H1 (cell line): ENCODE results near the gene CRADD. TPM values are rescaled to one million over a fixed set of nuclear protein-coding genes. Genes with fewer than 3 reads are reported as not detected.

Source experiments
- CTCF ChIA-PET: fragments of 300-600 bp; sonication (Branson Sonifier 250); formaldehyde crosslinking; loops from one replicate; lab custom pipeline; 2021; ENCODE audit not compliant: partially characterized antibody; lab: Charles Lee
- POLR2A ChIA-PET: fragments of 300-600 bp; sonication (Branson Sonifier 250); formaldehyde crosslinking; loops from one replicate; lab custom pipeline; 2021; ENCODE audit warnings: inconsistent platforms; ENCODE audit not compliant: partially characterized antibody; lab: Charles Lee
- DNase-seq, 2 experiments: peaks; one replicate each; pipeline versions ENCODE4 v3.0.0 to v3.0.0-alpha.2; 2010 to 2022; ENCODE audit warnings: low spot score in 2 of 2, low read depth in 1 of 2, mixed read lengths in 1 of 2
- FAIRE-seq: peaks from 2 replicates; lab custom pipeline; 2011; peaks lifted over from hg19 to GRCh38; lab: Jason Lieb, UNC
- H2AFZ ChIP-seq: 2 replicates; pipeline ENCODE4 v1.8.1; 2012; ENCODE audit warnings: low read length, inconsistent platforms
- H2AK5ac ChIP-seq: 2 replicates; pipeline ENCODE4 v1.6.1; 2013; ENCODE audit warnings: low read depth, low read length
- H2BK120ac ChIP-seq: replicated peaks from 2 replicates; pipeline ENCODE3; 2013; ENCODE audit warnings: low read depth, low read length, inconsistent platforms
- H2BK12ac ChIP-seq: 2 replicates; pipeline ENCODE4 v1.6.1; 2013; ENCODE audit warnings: low read depth, low read length
- H2BK15ac ChIP-seq: 2 replicates; pipeline ENCODE4 v1.6.1; 2013; ENCODE audit warnings: low read length
- H2BK20ac ChIP-seq: 2 replicates; pipeline ENCODE4 v1.6.1; 2013; ENCODE audit warnings: low read length
- H2BK5ac ChIP-seq: 2 replicates; pipeline ENCODE4 v1.6.1; 2013; ENCODE audit warnings: low read depth, low read length
- H3K14ac ChIP-seq: 2 replicates; pipeline ENCODE4 v1.6.1; 2013; ENCODE audit warnings: inconsistent platforms; ENCODE audit not compliant: insufficient read length
- H3K18ac ChIP-seq: 2 replicates; pipeline ENCODE4 v1.6.1; 2013; ENCODE audit warnings: low read length; ENCODE audit errors: extremely low read depth
- H3K23ac ChIP-seq: 2 replicates; pipeline ENCODE4 v1.6.1; 2013; ENCODE audit warnings: inconsistent platforms; ENCODE audit not compliant: insufficient read length
- H3K23me2 ChIP-seq: 2 replicates; pipeline ENCODE4 v1.6.1; 2013; ENCODE audit warnings: low read depth, low read length
- H3K27ac ChIP-seq: 2 replicates; pipeline ENCODE4 v1.6.1; 2011; ENCODE audit warnings: low read depth, low read length, inconsistent platforms
- H3K27me3 ChIP-seq, 4 experiments: replicated peaks in 1 of 4; 1 replicate in 1 of 4; 2 replicates in 3 of 4; pipeline versions ENCODE4 v1.6.1 to v1.8.1; 2011 to 2013; ENCODE audit warnings: low read length in 3 of 4, mild to moderate bottlenecking in 3 of 4, inconsistent platforms in 2 of 4, mixed read lengths in 2 of 4, moderate library complexity in 1 of 4; ENCODE audit not compliant: control insufficient read depth in 3 of 4, insufficient read depth in 3 of 4; ENCODE audit errors: extremely low read depth in 1 of 4
- H3K36me3 ChIP-seq, 4 experiments: 2 replicates each; pipeline versions ENCODE4 v1.6.1 to v1.8.1; 2011 to 2013; ENCODE audit warnings: mild to moderate bottlenecking in 4 of 4, low read length in 3 of 4, moderate library complexity in 2 of 4, control low read depth in 1 of 4, inconsistent platforms in 1 of 4; ENCODE audit not compliant: insufficient read depth in 4 of 4, control insufficient read depth in 2 of 4
- H3K4ac ChIP-seq: replicated peaks from 2 replicates; pipeline ENCODE3; 2013; ENCODE audit warnings: low read length, low read depth, mixed read lengths, inconsistent platforms; ENCODE audit not compliant: insufficient read length
- H3K4me1 ChIP-seq, 4 experiments: replicated peaks in 1 of 4; 1 replicate in 1 of 4; 2 replicates in 3 of 4; pipeline versions ENCODE4 v1.6.1 to v1.8.1; 2011 to 2013; ENCODE audit warnings: low read length in 3 of 4, inconsistent platforms in 2 of 4, mixed read lengths in 1 of 4; ENCODE audit not compliant: insufficient read depth in 4 of 4, control insufficient read depth in 3 of 4
- H3K4me2 ChIP-seq, 2 experiments: 2 replicates each; pipeline versions ENCODE4 v1.6.1 to v1.8.1; 2011 to 2013; ENCODE audit warnings: low read depth in 2 of 2, low read length in 2 of 2, control low read depth in 1 of 2, inconsistent platforms in 1 of 2, mild to moderate bottlenecking in 1 of 2; ENCODE audit not compliant: insufficient read depth in 1 of 2
- H3K4me3 ChIP-seq, 4 experiments: fragments of 200-600, 300-600 bp in 1 of 4; sonication (generic), shearing (Covaris generic), sonication (Bioruptor Twin) in 1 of 4; 2 replicates each; pipeline versions ENCODE4 v1.5.1 to v1.8.1; 2011 to 2016; ENCODE audit warnings: low read length in 4 of 4, low read depth in 3 of 4, control low read depth in 2 of 4, inconsistent platforms in 2 of 4, mild to moderate bottlenecking in 2 of 4, mixed read lengths in 1 of 4, moderate library complexity in 1 of 4; ENCODE audit not compliant: insufficient read depth in 2 of 4; ENCODE audit errors: extremely low read depth in 1 of 4
- H3K56ac ChIP-seq: replicated peaks from 2 replicates; pipeline ENCODE3; 2013; ENCODE audit warnings: low read depth, mild to moderate bottlenecking, mixed read lengths, low read length, inconsistent platforms; ENCODE audit not compliant: insufficient read length
- H3K79me1 ChIP-seq: 2 replicates; pipeline ENCODE4 v1.6.1; 2013; ENCODE audit warnings: low read depth, low read length, control low read depth
- H3K79me2 ChIP-seq, 2 experiments: 2 replicates each; pipeline versions ENCODE4 v1.6.1 to v1.8.1; 2012 to 2013; ENCODE audit warnings: low read length in 2 of 2, mild to moderate bottlenecking in 2 of 2, inconsistent platforms in 1 of 2; ENCODE audit not compliant: insufficient read depth in 2 of 2, control insufficient read depth in 1 of 2
- H3K9ac ChIP-seq, 4 experiments: replicated peaks in 1 of 4; 1 replicate in 1 of 4; 2 replicates in 3 of 4; pipeline versions ENCODE4 v1.6.1 to v1.8.1; 2011 to 2013; ENCODE audit warnings: low read depth in 3 of 4, low read length in 3 of 4, control low read depth in 2 of 4, mild to moderate bottlenecking in 2 of 4, moderate library complexity in 2 of 4, inconsistent platforms in 1 of 4; ENCODE audit errors: extremely low read depth in 1 of 4
- H3K9me3 ChIP-seq, 2 experiments: 2 replicates each; pipeline versions ENCODE4 v1.6.1 to v1.8.1; 2012 to 2013; ENCODE audit warnings: mild to moderate bottlenecking in 2 of 2, moderate library complexity in 2 of 2, control low read depth in 1 of 2, inconsistent platforms in 1 of 2, low read depth in 1 of 2, low read length in 1 of 2, mixed read lengths in 1 of 2; ENCODE audit not compliant: insufficient read depth in 2 of 2
- H4K20me1 ChIP-seq, 2 experiments: replicated peaks in 1 of 2; 2 replicates each; pipeline versions ENCODE3 to v1.8.1; 2011 to 2013; ENCODE audit warnings: inconsistent platforms in 2 of 2, low read length in 2 of 2, mild to moderate bottlenecking in 1 of 2; ENCODE audit not compliant: insufficient read depth in 2 of 2, control insufficient read depth in 1 of 2
- H4K5ac ChIP-seq: 2 replicates; pipeline ENCODE4 v1.6.1; 2013; ENCODE audit warnings: low read length, low read depth, mixed read lengths, inconsistent platforms; ENCODE audit not compliant: insufficient read length
- H4K8ac ChIP-seq: 2 replicates; pipeline ENCODE4 v1.8.0; 2013; ENCODE audit warnings: mild to moderate bottlenecking, moderate library complexity, low read length, inconsistent platforms; ENCODE audit not compliant: insufficient read depth; ENCODE audit errors: extremely low read depth
- H4K91ac ChIP-seq: replicated peaks from 2 replicates; pipeline ENCODE3; 2013; ENCODE audit warnings: low read length, mixed read lengths, inconsistent platforms; ENCODE audit not compliant: insufficient read length
- TAF7 ChIP-seq: optimal IDR thresholded peaks from 2 replicates; pipeline ENCODE3; 2011; ENCODE audit warnings: low read depth, mild to moderate bottlenecking, inconsistent platforms, low read length, moderate library complexity, borderline replicate concordance
- WGBS, 2 experiments: shearing (Covaris generic) in 1 of 2; methylation state at CpG; one replicate each; pipeline versions ENCODE4 v1.1.6 to v1.1.7; 2013 to 2015; ENCODE audit warnings: low lambda C conversion rate in 2 of 2, mixed read lengths in 2 of 2, inconsistent platforms in 1 of 2, low coverage in 1 of 2, missing lambda C conversion rate in 1 of 2; ENCODE audit not compliant: insufficient replicate concordance in 2 of 2, insufficient coverage in 1 of 2, insufficient read length in 1 of 2; ENCODE audit errors: extremely low coverage in 1 of 2, missing lambda C conversion rate in 1 of 2; 5-methylcytosine and 5-hydroxymethylcytosine counted together
- polyA plus RNA-seq, 7 experiments: library from polyadenylated mRNA; depleted of rRNA in 3 of 7; stranded (reverse) in 5 of 7; unstranded in 2 of 7; fragments of >200 nt in 5 of 7; fragments of 200-250 nt in 2 of 7; gene quantifications; 1 replicate in 5 of 7; 2 replicates in 1 of 7; 4 replicates in 1 of 7; pipeline versions ENCODE4 v1.2.1 to v1.2.3, GENCODE V29; 2011 to 2013; ENCODE audit warnings: missing spikeins in 2 of 7, mixed read lengths in 2 of 7
- total RNA-seq: library from RNA; stranded (reverse); fragmentation: NEBNext Ultra II Directional; extraction: Animal tissue kit (Norgen Biotek cat#: 25700); gene quantifications from 2 replicates; pipeline ENCODE4 v1.2.1, GENCODE V29; 2021

Gene CRADD
- total and polyA plus RNA-seq, 2 of the 8 experiments (the other 6 are each of a cell fraction or from before 2014, with no cell fraction given): 8.1 to 15.4 TPM

DNA sequence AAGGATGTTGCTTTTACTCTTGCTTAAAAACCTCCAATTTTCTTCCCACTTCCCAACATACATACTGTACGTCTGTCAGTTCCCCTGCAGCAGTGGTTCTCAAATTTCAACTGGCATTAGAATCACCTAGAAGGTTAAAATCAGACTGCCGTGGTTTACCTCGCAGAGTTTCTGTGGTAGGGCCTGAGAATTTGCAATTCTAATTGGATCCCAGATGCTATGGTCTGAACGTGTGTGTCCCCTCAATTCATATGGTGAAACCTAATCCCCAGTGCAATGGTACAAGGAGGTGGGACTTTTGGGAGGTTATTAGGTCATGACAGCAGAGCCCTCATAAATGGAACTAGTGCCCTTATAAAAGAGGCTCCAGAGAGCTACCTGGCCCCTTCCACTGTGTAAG is 226.9 kb downstream of the CRADD start:
- no peak overlapping the region for H3K4me2 ChIP-seq
- no peak overlapping the region for H2BK15ac ChIP-seq
- no peak overlapping the region for H3K27ac ChIP-seq
- no peak overlapping the region for H4K5ac ChIP-seq
- ChIA-PET CTCF (no interaction called here), POLR2A (no interaction called here)
- 0 out of 4 replicates have a peak, but pooled peaks cover 0 to 8% of the 10 kb centered on the region in 2 experiments for H3K9me3 ChIP-seq
- H3K27me3 ChIP-seq: no peaks in the 10 kb centered on the region
- no peak overlapping the region for H3K4ac ChIP-seq
- no peaks in the 10 kb centered on the region for H3K79me1 ChIP-seq
- H2BK120ac ChIP-seq: no peak overlapping the region
- no peak overlapping the region for H3K14ac ChIP-seq
- H2BK20ac ChIP-seq: no peak overlapping the region
- H2AK5ac ChIP-seq: no peak overlapping the region
- H4K8ac ChIP-seq: no peak overlapping the region
- no peak overlapping the region for H3K18ac ChIP-seq
- DNase-seq: no peak
- no peak overlapping the region for H3K9ac ChIP-seq
- H3K4me3 ChIP-seq: no peak overlapping the region
- H3K79me2 ChIP-seq: no peaks in the 10 kb centered on the region
- H2BK12ac ChIP-seq: no peak overlapping the region
- H3K4me1 ChIP-seq: no peaks in the 10 kb centered on the region
- H3K23ac ChIP-seq: no peak overlapping the region
- no peak overlapping the region for H3K56ac ChIP-seq
- H2BK5ac ChIP-seq: no peak overlapping the region
- H3K23me2 ChIP-seq: no peaks in the 10 kb centered on the region
- no peaks in the 10 kb centered on the region for H3K36me3 ChIP-seq
- no peak overlapping the region for H4K91ac ChIP-seq
- FAIRE-seq: no peak
- H4K20me1 ChIP-seq: no peaks in the 10 kb centered on the region
- no peak overlapping the region for H2AFZ ChIP-seq
- WGBS, 2 experiments: 76% methylated on average over 4 of the region's 4 CpGs; no CpG with 5 or more reads in 1 of the 2 experiments
- TF ChIP-seq TAF7: no peak
